Kidney (tissue), 14 donors: ENCODE results near the gene ALDH18A1. TPM values are rescaled to one million over a fixed set of nuclear protein-coding genes. Genes with fewer than 3 reads are reported as not detected.

Experiments
- DNase-seq, 5 donors: peaks; one replicate each; pipeline ENCODE4 v3.0.0-alpha.2; 2013 to 2020
- FAIRE-seq: peaks from 2 replicates; lab custom pipeline; 2012; peaks lifted over from hg19 to GRCh38; lab: Jason Lieb, UNC
- H3K27ac ChIP-seq, 2 donors: one replicate each; pipeline ENCODE4 v1.7.0; 2013; ENCODE audit warnings: low read depth in 2 of 2, low read length in 2 of 2, inconsistent platforms in 1 of 2
- H3K27me3 ChIP-seq: one replicate; pipeline ENCODE4 v1.7.1; 2013; ENCODE audit warnings: low read length, inconsistent platforms; ENCODE audit not compliant: control insufficient read depth, insufficient read depth
- H3K36me3 ChIP-seq, 3 donors: one replicate each; pipeline versions ENCODE4 v1.7.0 to v1.7.1; 2013; ENCODE audit warnings: low read length in 3 of 3, control low read depth in 1 of 3, inconsistent platforms in 1 of 3; ENCODE audit not compliant: insufficient read depth in 3 of 3, control insufficient read depth in 2 of 3
- H3K4me1 ChIP-seq, 3 donors: one replicate each; pipeline versions ENCODE4 v1.7.0 to v1.7.1; 2013; ENCODE audit warnings: low read length in 3 of 3, inconsistent platforms in 1 of 3, low read depth in 1 of 3; ENCODE audit not compliant: control insufficient read depth in 2 of 3, insufficient read depth in 2 of 3
- H3K4me3 ChIP-seq, 3 donors: one replicate each; pipeline versions ENCODE4 v1.7.0 to v1.8.1; 2013; ENCODE audit warnings: low read length in 3 of 3, control low read depth in 1 of 3, inconsistent platforms in 1 of 3
- H3K9ac ChIP-seq, 3 donors: one replicate each; pipeline versions ENCODE4 v1.7.0 to v1.7.1; 2013; ENCODE audit warnings: low read length in 3 of 3, control low read depth in 1 of 3, inconsistent platforms in 1 of 3
- H3K9me3 ChIP-seq, 3 donors: one replicate each; pipeline versions ENCODE4 v1.7.0 to v1.7.1; 2013; ENCODE audit warnings: low read length in 3 of 3, control low read depth in 1 of 3, inconsistent platforms in 1 of 3; ENCODE audit not compliant: control insufficient read depth in 2 of 3, insufficient read depth in 1 of 3
- CTCF ChIP-seq: IDR thresholded peaks from 3 replicates; pipeline ENCODE4 v1.5.1; 2012; ENCODE audit warnings: mild to moderate bottlenecking, moderate library complexity, borderline replicate concordance; ENCODE audit not compliant: insufficient read depth; ENCODE audit errors: extremely low read depth
- intact Hi-C: fragments of 100-400 bp; cut with DNase I; formaldehyde crosslinking; loops from one replicate; pipeline ENCODE4 v1.11.1; 2022
- polyA plus RNA-seq: library from polyadenylated mRNA; stranded (reverse); fragments of 350-450 nt; fragmentation: Illumina TruSeq; extraction: RNeasy Lipid Tissue Mini Kit (QIAGEN cat#74804); gene quantifications from one replicate; pipeline ENCODE4 v1.2.3, GENCODE V29; 2014; ENCODE audit warnings: low read depth, low replicate concordance; ENCODE audit not compliant: insufficient read depth
- total RNA-seq: library from RNA; stranded (reverse); fragmentation: NEBNext Ultra II Directional; extraction: Animal tissue kit (Norgen Biotek cat#: 25700); gene quantifications from one replicate; pipeline ENCODE4 v1.2.1, GENCODE V29; 2021
- donor health status: control.
- donor health status: control.
- donor health status: control.
- donor health status: control.
- donor health status: control.
- donor health status: DM: yes; HTN: yes; CAD: no.
- donor health status: Normal renal cell carcinoma (clear cell type).

ALDH18A1 gene
- total and polyA plus RNA-seq, 2 donors from 2014 or later = 23.6 to 72.0 TPM

- DNase-seq (no peak), FAIRE-seq (no peak)
- Histone ChIP-seq H3K36me3 (no peaks in the 10 kb centered on the region), H3K4me3 (no peak overlapping the region), H3K4me1 (no peaks in the 10 kb centered on the region), H3K27ac (no peak overlapping the region), H3K9me3 (no peaks in the 10 kb centered on the region), H3K27me3 (no peaks in the 10 kb centered on the region), H3K9ac (no peak overlapping the region)
- intact Hi-C loops = no loop called here
- TF ChIP-seq CTCF = no peak
Observed at GRCh38 chr10:95574649-95575365, 81.7 kb downstream of the ALDH18A1 start.

- Histone ChIP-seq H3K9me3 (no peaks in the 10 kb centered on the region), H3K36me3 (no peaks in the 10 kb centered on the region), H3K27me3 (no peaks in the 10 kb centered on the region), H3K27ac (no peak overlapping the region), H3K4me1 (no peaks in the 10 kb centered on the region), H3K4me3 (no peak overlapping the region), H3K9ac (no peak overlapping the region)
- intact Hi-C loops = no loop called here
- TF ChIP-seq CTCF = no peak
- FAIRE-seq (no peak), DNase-seq (no peak)
Observed at GRCh38 chr10:95573964-95574604, 82.4 kb downstream of the ALDH18A1 start.

- H3K9me3 ChIP-seq = no peaks in the 10 kb centered on the region
- H3K4me3 ChIP-seq = no peak overlapping the region
- H3K9ac ChIP-seq = no peak overlapping the region
- H3K27me3 ChIP-seq = no peaks in the 10 kb centered on the region
- no peak for FAIRE-seq
- no peak for DNase-seq
- H3K36me3 ChIP-seq = no peaks in the 10 kb centered on the region
- no peak overlapping the region for H3K27ac ChIP-seq
- TF ChIP-seq CTCF = no peak
- no peaks in the 10 kb centered on the region for H3K4me1 ChIP-seq
- intact Hi-C loops = no loop called here
Observed at GRCh38 chr10:95573527-95573926, 83.0 kb downstream of the ALDH18A1 start.
